A673 (cell line): ENCODE results near the gene GALNTL6.

Source experiments
- CTCF ChIP-seq: fragments of 300-800, 200-600 bp; sonication (generic); conservative IDR thresholded peaks from 2 replicates; pipeline ENCODE4 v1.5.1; 2017; ENCODE audit warnings: low read depth, mild to moderate bottlenecking, antibody characterized with exemption, low read length, moderate library complexity, mixed read lengths
- EZH2 ChIP-seq: fragments of 200-600 bp; sonication (generic); IDR thresholded peaks from 2 replicates; pipeline ENCODE4 v1.6.1; 2017; ENCODE audit warnings: borderline replicate concordance, low read depth, mild to moderate bottlenecking, mixed read lengths, antibody characterized with exemption, low read length; ENCODE audit not compliant: poor library complexity, severe bottlenecking

- TF ChIP-seq CTCF (no peak), EZH2 (no peak)
Measured at GRCh38 chr4:172601195-172601594, 788.0 kb downstream of the GALNTL6 start.
